Caco-2 (cell line): ENCODE measurements around the gene JARID2. TPM values are rescaled to one million over a fixed set of nuclear protein-coding genes. Genes with fewer than 3 reads are reported as not detected.

Experiments used
- BruUV-seq: library from RNA; stranded (reverse); fragments of 400-500 nt; replicated peaks from 2 replicates; lab custom pipeline; 2021; lab: Mats Ljungman, UMichigan
- CTCF ChIA-PET: fragments of 300-600 bp; sonication (Branson Sonifier 250); formaldehyde crosslinking; loops from one replicate; lab custom pipeline; 2022; ENCODE audit warnings: antibody characterized with exemption; lab: Charles Lee
- POLR2A ChIA-PET: fragments of 300-600 bp; sonication (Branson Sonifier 250); formaldehyde crosslinking; loops from one replicate; lab custom pipeline; 2022; ENCODE audit warnings: antibody characterized with exemption; lab: Charles Lee
- DNase-seq, 2 experiments: peaks; one replicate each; pipeline versions ENCODE4 v3.0.0 to v3.0.0-alpha.2; 2020 to 2022
- H3K27me3 ChIP-seq: replicated peaks from 2 replicates; pipeline ENCODE4 v1.6.0; 2011; ENCODE audit warnings: low read length; ENCODE audit not compliant: control insufficient read depth, insufficient read depth
- H3K36me3 ChIP-seq: 2 replicates; pipeline ENCODE4 v1.5.1; 2011; ENCODE audit warnings: low read length; ENCODE audit not compliant: control insufficient read depth, insufficient read depth
- H3K4me1 ChIP-seq: fragments of 250-450 bp; sonication (Bioruptor Pico); 2 replicates; pipeline ENCODE4 v1.5.1; 2020; ENCODE audit warnings: mild to moderate bottlenecking
- H3K4me3 ChIP-seq: 2 replicates; pipeline ENCODE4 v1.5.1; 2011; ENCODE audit warnings: low read depth, mild to moderate bottlenecking, control low read depth, low read length
- H3K9me3 ChIP-seq: fragments of 250-450 bp; sonication (Bioruptor Pico); 2 replicates; pipeline ENCODE4 v1.5.1; 2020; ENCODE audit warnings: mild to moderate bottlenecking, moderate library complexity
- H3K27ac Mint-ChIP-seq: one replicate; pipeline ENCODE4 v1.8.0; 2022; ENCODE audit warnings: mixed read lengths; ENCODE audit not compliant: unreplicated experiment
- H3K27me3 Mint-ChIP-seq: one replicate; pipeline ENCODE4 v1.8.0; 2022; ENCODE audit warnings: mixed read lengths; ENCODE audit not compliant: insufficient read depth, unreplicated experiment
- H3K36me3 Mint-ChIP-seq: one replicate; pipeline ENCODE4 v1.8.0; 2022; ENCODE audit warnings: mild to moderate bottlenecking, mixed read lengths; ENCODE audit not compliant: insufficient read depth, unreplicated experiment
- H3K4me1 Mint-ChIP-seq: one replicate; pipeline ENCODE4 v1.8.0; 2022; ENCODE audit warnings: low read depth, mixed read lengths; ENCODE audit not compliant: unreplicated experiment
- H3K4me3 Mint-ChIP-seq: one replicate; pipeline ENCODE4 v1.8.0; 2022; ENCODE audit warnings: mild to moderate bottlenecking, moderate library complexity, mixed read lengths; ENCODE audit not compliant: unreplicated experiment
- H3K9me3 Mint-ChIP-seq: one replicate; pipeline ENCODE4 v1.8.0; 2022; ENCODE audit warnings: mixed read lengths; ENCODE audit not compliant: unreplicated experiment
- intact Hi-C: fragments of 100-400 bp; cut with micrococcal nuclease; formaldehyde crosslinking; loops from one replicate; pipeline ENCODE4 v1.10.0; 2022; ENCODE audit not compliant: unreplicated experiment
- total RNA-seq: library from RNA; stranded (reverse); gene quantifications from 2 replicates; pipeline ENCODE4 v1.2.3, GENCODE V29; 2022
- TF ChIP-seq, protein P1 (sequence below), 2 experiments: fragments of 200-600 bp in 1 of 2; IDR thresholded peaks; 1 replicate in 1 of 2; 2 replicates in 1 of 2; pipeline versions ENCODE4 v1.5.1 to v1.8.0; 2011 to 2022; ENCODE audit warnings: antibody characterized with exemption in 1 of 2, control low read depth in 1 of 2, inconsistent platforms in 1 of 2, low read depth in 1 of 2, low read length in 1 of 2, mild to moderate bottlenecking in 1 of 2, moderate library complexity in 1 of 2; ENCODE audit not compliant: insufficient read depth in 1 of 2, severe bottlenecking in 1 of 2, unreplicated experiment in 1 of 2

JARID2 gene
- total RNA-seq, 1 experiment from 2014 or later, result 18.3 TPM

DNA sequence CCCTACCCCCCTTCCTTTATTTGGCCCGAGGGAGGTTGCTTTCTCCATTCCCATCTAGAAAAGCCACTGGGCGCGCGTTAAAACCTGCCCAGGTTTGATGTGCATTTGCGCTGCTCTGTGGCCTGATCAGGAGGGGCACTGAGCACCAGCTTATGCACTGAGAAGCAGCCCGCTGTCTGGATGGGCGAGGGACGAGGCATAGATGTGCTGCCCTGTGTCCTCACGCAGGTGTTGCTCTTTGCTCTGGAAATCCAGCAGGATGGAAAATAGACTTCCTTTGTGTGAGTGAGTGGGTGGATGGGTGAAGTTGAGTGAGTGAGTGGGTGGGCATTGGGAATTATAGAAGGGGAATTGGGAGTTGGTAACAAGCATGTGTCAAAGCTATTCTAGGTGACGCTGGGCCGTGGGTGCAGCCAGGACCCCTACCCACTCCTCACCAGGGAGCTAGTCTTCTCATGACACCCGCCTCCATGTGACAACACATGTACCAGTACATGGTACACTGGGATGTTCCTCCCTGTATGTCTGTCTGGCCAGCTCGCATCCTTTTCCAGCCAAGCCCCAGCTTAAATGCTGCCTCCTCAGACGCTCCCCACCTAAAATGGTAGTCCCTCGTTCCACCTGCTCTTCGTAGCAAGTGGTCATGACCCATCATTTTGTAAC lies 254.3 kb downstream of the JARID2 start:
- DNase-seq, result no peak
- H3K9me3 Mint-ChIP-seq, result no peaks in the 10 kb centered on the region
- no TSS peak for BruUV-seq
- no peak overlapping the region for H3K4me3 Mint-ChIP-seq
- TF ChIP-seq, protein P1, sequence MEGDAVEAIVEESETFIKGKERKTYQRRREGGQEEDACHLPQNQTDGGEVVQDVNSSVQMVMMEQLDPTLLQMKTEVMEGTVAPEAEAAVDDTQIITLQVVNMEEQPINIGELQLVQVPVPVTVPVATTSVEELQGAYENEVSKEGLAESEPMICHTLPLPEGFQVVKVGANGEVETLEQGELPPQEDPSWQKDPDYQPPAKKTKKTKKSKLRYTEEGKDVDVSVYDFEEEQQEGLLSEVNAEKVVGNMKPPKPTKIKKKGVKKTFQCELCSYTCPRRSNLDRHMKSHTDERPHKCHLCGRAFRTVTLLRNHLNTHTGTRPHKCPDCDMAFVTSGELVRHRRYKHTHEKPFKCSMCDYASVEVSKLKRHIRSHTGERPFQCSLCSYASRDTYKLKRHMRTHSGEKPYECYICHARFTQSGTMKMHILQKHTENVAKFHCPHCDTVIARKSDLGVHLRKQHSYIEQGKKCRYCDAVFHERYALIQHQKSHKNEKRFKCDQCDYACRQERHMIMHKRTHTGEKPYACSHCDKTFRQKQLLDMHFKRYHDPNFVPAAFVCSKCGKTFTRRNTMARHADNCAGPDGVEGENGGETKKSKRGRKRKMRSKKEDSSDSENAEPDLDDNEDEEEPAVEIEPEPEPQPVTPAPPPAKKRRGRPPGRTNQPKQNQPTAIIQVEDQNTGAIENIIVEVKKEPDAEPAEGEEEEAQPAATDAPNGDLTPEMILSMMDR (IDR thresholded peaks at IDR 0.05; ENCODE audit: insufficient read depth in 1 of 2, low read depth in 1 of 2, low read length in 1 of 2, severe bottlenecking in 1 of 2, unreplicated experiment in 1 of 2), result no peak
- Histone ChIP-seq H3K27me3 (no peaks in the 10 kb centered on the region), H3K9me3 (no peaks in the 10 kb centered on the region), H3K4me1 (no peaks in the 10 kb centered on the region), H3K4me3 (no peak overlapping the region), H3K36me3 (no peaks in the 10 kb centered on the region)
- peaks cover 42% of the 10 kb centered on the region for H3K36me3 Mint-ChIP-seq
- H3K27me3 Mint-ChIP-seq, result no peaks in the 10 kb centered on the region
- ChIA-PET CTCF (no interaction called here), POLR2A (no interaction called here)
- no peak overlapping the region for H3K27ac Mint-ChIP-seq
- intact Hi-C loops, result no loop called here
- no peaks in the 10 kb centered on the region for H3K4me1 Mint-ChIP-seq

DNA sequence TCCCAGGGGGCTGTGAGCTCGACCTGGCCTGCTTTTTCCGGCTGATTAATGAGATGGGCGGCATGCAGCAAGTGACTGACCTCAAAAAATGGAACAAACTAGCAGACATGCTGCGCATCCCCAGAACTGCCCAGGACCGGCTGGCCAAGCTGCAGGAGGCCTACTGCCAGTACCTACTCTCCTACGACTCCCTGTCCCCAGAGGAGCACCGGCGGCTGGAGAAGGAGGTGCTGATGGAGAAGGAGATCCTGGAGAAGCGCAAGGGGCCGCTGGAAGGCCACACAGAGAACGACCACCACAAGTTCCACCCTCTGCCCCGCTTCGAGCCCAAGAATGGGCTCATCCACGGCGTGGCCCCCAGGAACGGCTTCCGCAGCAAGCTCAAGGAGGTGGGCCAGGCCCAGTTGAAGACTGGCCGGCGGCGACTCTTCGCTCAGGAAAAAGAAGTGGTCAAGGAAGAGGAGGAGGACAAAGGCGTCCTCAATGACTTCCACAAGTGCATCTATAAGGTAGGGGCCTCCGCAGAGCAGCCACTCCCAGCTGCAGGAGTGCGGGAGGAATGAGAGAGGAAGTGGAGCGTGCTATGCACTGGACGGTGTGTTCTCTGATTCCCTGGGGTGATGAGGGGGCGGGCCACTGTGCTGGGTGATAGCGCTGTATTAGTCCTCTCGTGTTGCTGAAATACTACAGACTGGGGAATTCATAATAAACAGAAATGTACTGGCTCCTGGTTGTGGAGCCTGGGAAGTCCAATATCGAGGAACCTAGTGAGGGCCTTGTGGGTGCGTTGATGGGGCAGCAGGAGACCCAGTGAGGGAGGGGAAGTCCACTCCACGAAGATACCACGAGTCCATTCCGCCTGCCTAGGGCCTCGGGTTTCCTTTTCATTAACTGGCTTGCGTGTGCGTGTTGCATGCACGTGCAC lies 255.3 kb downstream of the JARID2 start:
- Histone ChIP-seq H3K9me3 (no peaks in the 10 kb centered on the region), H3K27me3 (no peaks in the 10 kb centered on the region), H3K4me3 (no peak overlapping the region), H3K4me1 (no peaks in the 10 kb centered on the region), H3K36me3 (no peaks in the 10 kb centered on the region)
- POLR2A ChIA-PET, result no interaction called here
- BruUV-seq, result no TSS peak
- Mint-ChIP-seq H3K4me3 (no peak overlapping the region), H3K27ac (no peak overlapping the region), H3K4me1 (no peaks in the 10 kb centered on the region), H3K27me3 (no peaks in the 10 kb centered on the region), H3K36me3 (peaks cover 32% of the 10 kb centered on the region), H3K9me3 (no peaks in the 10 kb centered on the region)
- TF ChIP-seq, protein P1 (IDR thresholded peaks at IDR 0.05; ENCODE audit: insufficient read depth in 1 of 2, low read depth in 1 of 2, low read length in 1 of 2, severe bottlenecking in 1 of 2, unreplicated experiment in 1 of 2), result no peak
- CTCF ChIA-PET, result no interaction called here
- DNase-seq, result no peak
- intact Hi-C loops, result no loop called here

- Mint-ChIP-seq H3K27me3 (no peaks in the 10 kb centered on the region), H3K4me1 (no peaks in the 10 kb centered on the region), H3K36me3 (peaks cover 32% of the 10 kb centered on the region), H3K9me3 (no peaks in the 10 kb centered on the region), H3K27ac (no peak overlapping the region), H3K4me3 (no peak overlapping the region)
- Histone ChIP-seq H3K36me3 (no peaks in the 10 kb centered on the region), H3K4me3 (no peak overlapping the region), H3K27me3 (no peaks in the 10 kb centered on the region), H3K4me1 (no peaks in the 10 kb centered on the region), H3K9me3 (no peaks in the 10 kb centered on the region)
- TF ChIP-seq, protein P1 (IDR thresholded peaks at IDR 0.05; ENCODE audit: insufficient read depth in 1 of 2, low read depth in 1 of 2, low read length in 1 of 2, severe bottlenecking in 1 of 2, unreplicated experiment in 1 of 2), result no peak
- ChIA-PET POLR2A (no interaction called here), CTCF (no interaction called here)
- no TSS peak for BruUV-seq
- DNase-seq, result no peak
- intact Hi-C loops, result no loop called here
Observed at GRCh38 chr6:15501826-15502445, 256.1 kb downstream of the JARID2 start.
